Activated gamma-delta T cell treated with Interleukin-2 at 50 U/mL for 16 hours (primary cell): ENCODE measurements around the gene HS6ST3.

Experiments used
- DNase-seq: peaks from one replicate; pipeline ENCODE4 v3.0.0-alpha.2; 2020

Gene HS6ST3

GRCh38 chr13:96678801-96679200 lies 588.9 kb downstream of the HS6ST3 start:
- DNase-seq: no peak

- no peak for DNase-seq
Observed at GRCh38 chr13:96680898-96681297, 591.0 kb downstream of the HS6ST3 start.

- no peak for DNase-seq
Observed at GRCh38 chr13:96681766-96682165, 591.9 kb downstream of the HS6ST3 start.

- DNase-seq: no peak
Observed at GRCh38 chr13:96684469-96684868, 594.6 kb downstream of the HS6ST3 start.

GRCh38 chr13:96684907-96685306 lies 595.0 kb downstream of the HS6ST3 start:
- DNase-seq: no peak

GRCh38 chr13:96686286-96686685 lies 596.4 kb downstream of the HS6ST3 start:
- no peak for DNase-seq

- no peak for DNase-seq
Observed at GRCh38 chr13:96687191-96687590, 597.3 kb downstream of the HS6ST3 start.

- no peak for DNase-seq
Observed at GRCh38 chr13:96690998-96691397, 601.1 kb downstream of the HS6ST3 start.

- DNase-seq: no peak
Observed at GRCh38 chr13:96696389-96696900, 606.5 kb downstream of the HS6ST3 start.

- DNase-seq: no peak
Observed at GRCh38 chr13:96700657-96701056, 610.8 kb downstream of the HS6ST3 start.

- no peak for DNase-seq
Observed at GRCh38 chr13:96707146-96707545, 617.2 kb downstream of the HS6ST3 start.

- no peak for DNase-seq
Observed at GRCh38 chr13:96710166-96710862, 620.4 kb downstream of the HS6ST3 start.

- no peak for DNase-seq
Observed at GRCh38 chr13:96720446-96720845, 630.5 kb downstream of the HS6ST3 start.

- no peak for DNase-seq
Observed at GRCh38 chr13:96726651-96727050, 636.7 kb downstream of the HS6ST3 start.

- no peak for DNase-seq
Observed at GRCh38 chr13:96728463-96728862, 638.6 kb downstream of the HS6ST3 start.

- DNase-seq: no peak
Observed at GRCh38 chr13:96730676-96731075, 640.8 kb downstream of the HS6ST3 start.

- DNase-seq: no peak
Observed at GRCh38 chr13:96734499-96734898, 644.6 kb downstream of the HS6ST3 start.

GRCh38 chr13:96741779-96742178 lies 651.9 kb downstream of the HS6ST3 start:
- DNase-seq: no peak

- DNase-seq: no peak
Observed at GRCh38 chr13:96743296-96744089, 653.6 kb downstream of the HS6ST3 start.

GRCh38 chr13:96744367-96745331 lies 654.7 kb downstream of the HS6ST3 start:
- no peak for DNase-seq

- no peak for DNase-seq
Observed at GRCh38 chr13:96746886-96747285, 657.0 kb downstream of the HS6ST3 start.

GRCh38 chr13:96749825-96750224 lies 659.9 kb downstream of the HS6ST3 start:
- no peak for DNase-seq

- DNase-seq: no peak
Observed at GRCh38 chr13:96751089-96751488, 661.2 kb downstream of the HS6ST3 start.
